Liver (tissue), 9 donors: ENCODE measurements around the gene TTYH2. TPM values are rescaled to one million over a fixed set of nuclear protein-coding genes. Genes with fewer than 3 reads are reported as not detected.
A peak's percentile ranks its signal among the peaks of the same experiment; 100 is the strongest.

ENCODE experiments used
- DNase-seq: peaks from one replicate; pipeline ENCODE4 v3.0.0-alpha.2; 2017; ENCODE audit warnings: low spot score
- H3K27ac ChIP-seq, 2 donors: one replicate each; pipeline ENCODE4 v1.7.0; 2013; ENCODE audit warnings: inconsistent platforms in 2 of 2, low read length in 2 of 2, control low read depth in 1 of 2, low read depth in 1 of 2, mild to moderate bottlenecking in 1 of 2
- H3K27me3 ChIP-seq, 4 donors: one replicate each; pipeline versions ENCODE4 v1.6.1 to v1.7.0; 2013; ENCODE audit warnings: low read length in 3 of 4, inconsistent platforms in 1 of 4, mild to moderate bottlenecking in 1 of 4, moderate library complexity in 1 of 4; ENCODE audit not compliant: control insufficient read depth in 4 of 4, insufficient read depth in 4 of 4
- H3K36me3 ChIP-seq, 4 donors: one replicate each; pipeline versions ENCODE4 v1.6.1 to v1.7.0; 2013; ENCODE audit warnings: low read length in 3 of 4, mild to moderate bottlenecking in 3 of 4, low read depth in 1 of 4, moderate library complexity in 1 of 4; ENCODE audit not compliant: control insufficient read depth in 4 of 4, insufficient read depth in 3 of 4
- H3K4me1 ChIP-seq, 4 donors: one replicate each; pipeline versions ENCODE4 v1.6.1 to v1.7.0; 2013; ENCODE audit warnings: low read length in 3 of 4, mild to moderate bottlenecking in 3 of 4, moderate library complexity in 1 of 4; ENCODE audit not compliant: control insufficient read depth in 4 of 4, insufficient read depth in 4 of 4
- H3K4me3 ChIP-seq, 3 donors: one replicate each; pipeline versions ENCODE4 v1.6.1 to v1.7.0; 2013; ENCODE audit warnings: low read length in 3 of 3, control low read depth in 1 of 3, low read depth in 1 of 3, mild to moderate bottlenecking in 1 of 3
- H3K9ac ChIP-seq, 2 donors: one replicate each; pipeline ENCODE4 v1.7.0; 2013; ENCODE audit warnings: low read length in 2 of 2, mild to moderate bottlenecking in 2 of 2, moderate library complexity in 2 of 2, control low read depth in 1 of 2, low read depth in 1 of 2
- H3K9me3 ChIP-seq, 4 donors: one replicate each; pipeline versions ENCODE4 v1.6.1 to v1.7.0; 2013; ENCODE audit warnings: low read length in 3 of 4; ENCODE audit not compliant: control insufficient read depth in 4 of 4
- EGR1 ChIP-seq, 2 donors: IDR thresholded peaks; 2 replicates each; pipeline ENCODE4 v1.6.1; 2016 to 2018; ENCODE audit warnings: antibody characterized with exemption in 2 of 2, low read depth in 2 of 2
- FOXA1 ChIP-seq: IDR thresholded peaks from 2 replicates; pipeline ENCODE4 v1.6.1; 2016; ENCODE audit warnings: antibody characterized with exemption
- FOXA2 ChIP-seq: IDR thresholded peaks from 2 replicates; pipeline ENCODE4 v1.6.1; 2016; ENCODE audit warnings: antibody characterized with exemption
- GABPA ChIP-seq, 2 donors: IDR thresholded peaks in 1 of 2; conservative IDR thresholded peaks in 1 of 2; 2 replicates each; pipeline ENCODE4 v1.6.1; 2016; ENCODE audit warnings: antibody characterized with exemption in 2 of 2, mild to moderate bottlenecking in 1 of 2, moderate library complexity in 1 of 2
- HNF4A ChIP-seq, 2 donors: conservative IDR thresholded peaks; 2 replicates each; pipeline ENCODE4 v1.6.1; 2016; ENCODE audit warnings: antibody characterized with exemption in 2 of 2, mild to moderate bottlenecking in 2 of 2
- JUND ChIP-seq, 2 donors: IDR thresholded peaks; 2 replicates each; pipeline ENCODE4 v1.6.1; 2016; ENCODE audit warnings: antibody characterized with exemption in 2 of 2
- MAX ChIP-seq: IDR thresholded peaks from 2 replicates; pipeline ENCODE4 v1.6.1; 2016; ENCODE audit warnings: antibody characterized with exemption
- NR2F2 ChIP-seq: IDR thresholded peaks from 2 replicates; pipeline ENCODE4 v1.6.1; 2016; ENCODE audit warnings: antibody characterized with exemption
- RAD21 ChIP-seq, 2 donors: IDR thresholded peaks; 2 replicates each; pipeline ENCODE4 v1.6.1; 2016; ENCODE audit warnings: antibody characterized with exemption in 2 of 2, mild to moderate bottlenecking in 2 of 2
- RXRA ChIP-seq, 2 donors: IDR thresholded peaks; 2 replicates each; pipeline ENCODE4 v1.6.1; 2017 to 2018; ENCODE audit warnings: antibody characterized with exemption in 2 of 2, mild to moderate bottlenecking in 1 of 2
- TAF1 ChIP-seq: conservative IDR thresholded peaks from 2 replicates; pipeline ENCODE4 v1.6.1; 2016; ENCODE audit warnings: antibody characterized with exemption, mild to moderate bottlenecking
- YY1 ChIP-seq: IDR thresholded peaks from 2 replicates; pipeline ENCODE4 v1.6.1; 2016; ENCODE audit warnings: antibody characterized with exemption, mild to moderate bottlenecking
- ZBTB33 ChIP-seq: IDR thresholded peaks from 2 replicates; pipeline ENCODE4 v1.6.1; 2016; ENCODE audit warnings: antibody characterized with exemption
- WGBS: extraction: QIAGEN DNeasy Blood & Tissue Kit; methylation state at CpG from one replicate; pipeline ENCODE4 v1.1.7; 2013; 5-methylcytosine and 5-hydroxymethylcytosine counted together
- polyA plus RNA-seq, 2 donors: library from polyadenylated mRNA; stranded (reverse) in 1 of 2; unstranded in 1 of 2; fragments of 200-250 nt in 1 of 2; fragments of >200 nt in 1 of 2; fragmentation: Nextera tagmentation in 1 of 2; extraction: Ambion mirVana in 1 of 2; gene quantifications; one replicate each; pipeline versions ENCODE4 v1.2.1 to v1.2.3, GENCODE V29; 2013 to 2015
- total RNA-seq, 2 donors: library from RNA; depleted of rRNA; stranded (reverse); fragments of >200 nt; gene quantifications; one replicate each; pipeline ENCODE4 v1.2.3, GENCODE V29; 2014
- TF ChIP-seq, protein P1 (sequence below): IDR thresholded peaks from 2 replicates; pipeline ENCODE4 v1.6.1; 2016; ENCODE audit warnings: antibody characterized with exemption
- TF ChIP-seq, protein P2 (sequence below): IDR thresholded peaks from 2 replicates; pipeline ENCODE4 v1.6.1; 2016; ENCODE audit warnings: antibody characterized with exemption, mild to moderate bottlenecking
- TF ChIP-seq, protein P3 (sequence below): fragments of 150-350 bp; IDR thresholded peaks from 2 replicates; pipeline ENCODE4 v1.5.1; 2017; ENCODE audit warnings: improper control_type of control experiment, low read depth, low read length; ENCODE audit not compliant: missing input control
- donor health status: healthy.
- donor health status: healthy.
- donor health status: healthy.
- donor health status: healthy.
- donor health status: healthy.

TTYH2 gene
- total and polyA plus RNA-seq, 4 donors: 0.40 to 2.4 (median 0.99) TPM

GRCh38 chr17:74305865-74306654 lies 92.7 kb downstream of the TTYH2 start:
- WGBS: 55% methylated on average over 10 of the region's 10 CpGs
- Histone ChIP-seq H3K36me3 (no peaks in the 10 kb centered on the region), H3K9me3 (peaks cover 0 to 7% (median 1%) of the 10 kb centered on the region in 4 donors), H3K27me3 (peaks cover 0 to 7% (median 0%) of the 10 kb centered on the region in 4 donors), H3K27ac (no peak overlapping the region), H3K4me1 (no peaks in the 10 kb centered on the region), H3K4me3 (no peak overlapping the region), H3K9ac (no peak overlapping the region)
- no peak for DNase-seq
- TF ChIP-seq TAF1 (no peak), RAD21 (IDR thresholded peaks at IDR 0.05) (peak; percentile 13 to 39)

GRCh38 chr17:74307984-74308773 lies 94.8 kb downstream of the TTYH2 start:
- no peaks in the 10 kb centered on the region for H3K36me3 ChIP-seq
- no peak for DNase-seq
- TF ChIP-seq HNF4A (conservative IDR thresholded peaks at IDR 0.05) (no peak), NR2F2 (peak; percentile 64)
- H3K9ac ChIP-seq: no peak overlapping the region
- H3K9me3 ChIP-seq: peaks cover 0 to 7% (median 5%) of the 10 kb centered on the region in 4 donors
- WGBS: 63% methylated on average over 15 of the region's 15 CpGs
- H3K27ac ChIP-seq: no peak overlapping the region
- H3K27me3 ChIP-seq: peaks cover 0 to 7% (median 0%) of the 10 kb centered on the region in 4 donors
- H3K4me1 ChIP-seq: no peaks in the 10 kb centered on the region
- no peak overlapping the region for H3K4me3 ChIP-seq

GRCh38 chr17:74309902-74310301 lies 96.5 kb downstream of the TTYH2 start:
- H3K9me3 ChIP-seq: peaks cover 0 to 5% (median 4%) of the 10 kb centered on the region in 4 donors
- no peak overlapping the region for H3K4me3 ChIP-seq
- no peak overlapping the region for H3K9ac ChIP-seq
- WGBS: 41% methylated on average over 12 of the region's 12 CpGs
- no peak overlapping the region for H3K27ac ChIP-seq
- H3K27me3 ChIP-seq: peaks cover 0 to 2% (median 0%) of the 10 kb centered on the region in 4 donors
- no peak for DNase-seq
- no peak for TF ChIP-seq GABPA (IDR thresholded peaks at IDR 0.05 in 1 of 2, conservative IDR thresholded peaks at IDR 0.05 in 1 of 2)
- TF ChIP-seq, protein P1, sequence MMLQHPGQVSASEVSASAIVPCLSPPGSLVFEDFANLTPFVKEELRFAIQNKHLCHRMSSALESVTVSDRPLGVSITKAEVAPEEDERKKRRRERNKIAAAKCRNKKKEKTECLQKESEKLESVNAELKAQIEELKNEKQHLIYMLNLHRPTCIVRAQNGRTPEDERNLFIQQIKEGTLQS: no peak
- TF ChIP-seq, protein P2, sequence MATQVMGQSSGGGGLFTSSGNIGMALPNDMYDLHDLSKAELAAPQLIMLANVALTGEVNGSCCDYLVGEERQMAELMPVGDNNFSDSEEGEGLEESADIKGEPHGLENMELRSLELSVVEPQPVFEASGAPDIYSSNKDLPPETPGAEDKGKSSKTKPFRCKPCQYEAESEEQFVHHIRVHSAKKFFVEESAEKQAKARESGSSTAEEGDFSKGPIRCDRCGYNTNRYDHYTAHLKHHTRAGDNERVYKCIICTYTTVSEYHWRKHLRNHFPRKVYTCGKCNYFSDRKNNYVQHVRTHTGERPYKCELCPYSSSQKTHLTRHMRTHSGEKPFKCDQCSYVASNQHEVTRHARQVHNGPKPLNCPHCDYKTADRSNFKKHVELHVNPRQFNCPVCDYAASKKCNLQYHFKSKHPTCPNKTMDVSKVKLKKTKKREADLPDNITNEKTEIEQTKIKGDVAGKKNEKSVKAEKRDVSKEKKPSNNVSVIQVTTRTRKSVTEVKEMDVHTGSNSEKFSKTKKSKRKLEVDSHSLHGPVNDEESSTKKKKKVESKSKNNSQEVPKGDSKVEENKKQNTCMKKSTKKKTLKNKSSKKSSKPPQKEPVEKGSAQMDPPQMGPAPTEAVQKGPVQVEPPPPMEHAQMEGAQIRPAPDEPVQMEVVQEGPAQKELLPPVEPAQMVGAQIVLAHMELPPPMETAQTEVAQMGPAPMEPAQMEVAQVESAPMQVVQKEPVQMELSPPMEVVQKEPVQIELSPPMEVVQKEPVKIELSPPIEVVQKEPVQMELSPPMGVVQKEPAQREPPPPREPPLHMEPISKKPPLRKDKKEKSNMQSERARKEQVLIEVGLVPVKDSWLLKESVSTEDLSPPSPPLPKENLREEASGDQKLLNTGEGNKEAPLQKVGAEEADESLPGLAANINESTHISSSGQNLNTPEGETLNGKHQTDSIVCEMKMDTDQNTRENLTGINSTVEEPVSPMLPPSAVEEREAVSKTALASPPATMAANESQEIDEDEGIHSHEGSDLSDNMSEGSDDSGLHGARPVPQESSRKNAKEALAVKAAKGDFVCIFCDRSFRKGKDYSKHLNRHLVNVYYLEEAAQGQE: no peak
- no peak for TF ChIP-seq NR2F2
- TF ChIP-seq ZBTB33: no peak
- TF ChIP-seq RAD21 (IDR thresholded peaks at IDR 0.05): no peak
- TF ChIP-seq FOXA1: no peak
- no peak for TF ChIP-seq YY1
- no peak for TF ChIP-seq FOXA2
- no peak for TF ChIP-seq HNF4A (conservative IDR thresholded peaks at IDR 0.05)
- TF ChIP-seq EGR1 (IDR thresholded peaks at IDR 0.05; ENCODE audit: low read depth in 2 of 2): no peak
- TF ChIP-seq, protein P3, sequence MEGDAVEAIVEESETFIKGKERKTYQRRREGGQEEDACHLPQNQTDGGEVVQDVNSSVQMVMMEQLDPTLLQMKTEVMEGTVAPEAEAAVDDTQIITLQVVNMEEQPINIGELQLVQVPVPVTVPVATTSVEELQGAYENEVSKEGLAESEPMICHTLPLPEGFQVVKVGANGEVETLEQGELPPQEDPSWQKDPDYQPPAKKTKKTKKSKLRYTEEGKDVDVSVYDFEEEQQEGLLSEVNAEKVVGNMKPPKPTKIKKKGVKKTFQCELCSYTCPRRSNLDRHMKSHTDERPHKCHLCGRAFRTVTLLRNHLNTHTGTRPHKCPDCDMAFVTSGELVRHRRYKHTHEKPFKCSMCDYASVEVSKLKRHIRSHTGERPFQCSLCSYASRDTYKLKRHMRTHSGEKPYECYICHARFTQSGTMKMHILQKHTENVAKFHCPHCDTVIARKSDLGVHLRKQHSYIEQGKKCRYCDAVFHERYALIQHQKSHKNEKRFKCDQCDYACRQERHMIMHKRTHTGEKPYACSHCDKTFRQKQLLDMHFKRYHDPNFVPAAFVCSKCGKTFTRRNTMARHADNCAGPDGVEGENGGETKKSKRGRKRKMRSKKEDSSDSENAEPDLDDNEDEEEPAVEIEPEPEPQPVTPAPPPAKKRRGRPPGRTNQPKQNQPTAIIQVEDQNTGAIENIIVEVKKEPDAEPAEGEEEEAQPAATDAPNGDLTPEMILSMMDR: no peak
- no peak for TF ChIP-seq JUND (IDR thresholded peaks at IDR 0.05)
- TF ChIP-seq RXRA (IDR thresholded peaks at IDR 0.05): no peak
- no peak for TF ChIP-seq MAX
- H3K4me1 ChIP-seq: no peaks in the 10 kb centered on the region
- no peaks in the 10 kb centered on the region for H3K36me3 ChIP-seq
